Stimulated activated effector memory CD8-positive, alpha-beta T cell treated with anti-CD3 and anti-CD28 coated beads, Interleukin-12 subunit alpha, Interleukin-12 subunit beta, amount 100 ng/mL, for 72 hours (primary cell): ENCODE data around the gene OR52W1.

ENCODE experiments used
- ATAC-seq: fragments of 150-1000 bp; cut with Tn5 transposase; 2 replicates; pipeline ENCODE4 v1.10.0; 2021
- DNase-seq, 2 donors: peaks; one replicate each; pipeline ENCODE4 v3.0.0; 2021 to 2022; ENCODE audit warnings: low spot score in 2 of 2
- H3K27ac Mint-ChIP-seq: one replicate; pipeline ENCODE4 v1.8.0; 2022; ENCODE audit warnings: mild to moderate bottlenecking, mixed read lengths
- H3K36me3 Mint-ChIP-seq: one replicate; pipeline ENCODE4 v1.8.0; 2022; ENCODE audit warnings: mild to moderate bottlenecking, mixed read lengths
- H3K4me1 Mint-ChIP-seq: one replicate; pipeline ENCODE4 v1.8.0; 2022; ENCODE audit warnings: mixed read lengths
- H3K4me3 Mint-ChIP-seq: one replicate; pipeline ENCODE4 v1.8.0; 2022; ENCODE audit warnings: mild to moderate bottlenecking, mixed read lengths
- H3K9me3 Mint-ChIP-seq: one replicate; pipeline ENCODE4 v1.8.0; 2022; ENCODE audit warnings: mixed read lengths

The OR52W1 gene

DNA sequence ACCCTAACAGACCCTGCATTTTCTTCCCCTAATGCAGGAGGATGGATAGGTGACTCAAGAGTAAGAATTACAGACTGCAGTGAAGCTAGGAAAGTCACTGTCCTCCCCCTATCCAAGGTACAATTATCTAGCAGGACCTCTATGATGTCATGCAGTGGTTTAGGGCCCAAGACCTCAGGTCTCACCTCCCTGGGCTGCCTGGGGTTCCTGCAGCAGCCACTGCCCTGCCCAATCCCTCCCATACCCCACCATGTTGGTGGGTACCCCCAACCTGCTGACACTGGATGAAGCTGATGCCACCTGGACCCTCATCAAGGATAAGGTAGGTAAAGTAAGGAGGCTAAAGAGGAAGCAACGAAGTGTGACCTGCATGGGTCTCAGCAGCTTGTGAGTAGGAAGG lies 6.3 kb downstream of the OR52W1 start, which contains the start of gene C11orf42:
TSS of gene C11orf42 (plus strand) at position 192 of the 400 bp plus-strand sequence. CDS start at position 251, 59 bp downstream.
- ATAC-seq (no peak), DNase-seq (peak in 1 of 2 donors; percentile 36)
- H3K27ac Mint-ChIP-seq, result no peak within 1 kb of the TSS
- no peak within 1 kb of the TSS for H3K4me3 Mint-ChIP-seq
- peaks cover 38% of the 10 kb centered on the region for H3K36me3 Mint-ChIP-seq
- H3K4me1 Mint-ChIP-seq, result peaks cover 50% of the 10 kb centered on the region
- no peaks in the 10 kb centered on the region for H3K9me3 Mint-ChIP-seq

DNA sequence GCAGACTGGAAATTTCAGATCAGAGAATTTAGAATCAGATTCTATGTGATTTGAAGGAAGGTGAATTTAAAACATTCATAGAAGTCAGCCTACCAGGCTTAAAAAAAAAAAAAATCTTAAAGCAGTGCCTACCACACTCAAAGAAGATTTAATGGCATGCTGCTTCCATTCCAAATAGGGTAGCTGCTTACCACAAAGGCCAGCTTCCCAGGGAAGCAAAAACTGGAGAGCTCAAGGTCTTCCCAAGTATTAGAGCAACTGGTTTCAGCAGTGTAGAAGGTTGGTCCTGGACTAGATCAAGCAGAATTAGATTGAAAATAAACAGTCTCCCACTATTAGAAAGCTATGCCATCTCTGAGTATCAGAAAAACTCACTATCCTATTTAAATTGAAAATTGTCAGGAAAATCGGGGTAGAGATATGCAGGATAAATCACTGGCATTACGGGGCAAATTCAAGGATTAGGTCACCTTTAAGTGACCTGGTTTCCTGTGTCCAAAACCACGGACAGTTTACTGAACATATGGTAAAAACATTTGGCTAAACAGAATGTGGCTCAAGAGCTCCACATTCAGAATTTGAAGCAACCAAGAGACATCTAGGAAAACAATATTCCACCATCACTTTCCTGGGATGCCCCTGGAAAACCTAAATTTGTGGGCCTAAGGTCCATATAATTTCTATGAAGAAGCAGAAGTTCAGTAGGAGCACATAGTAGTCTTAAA lies 7.6 kb downstream of the OR52W1 start:
- Mint-ChIP-seq H3K4me3 (no peak overlapping the region), H3K9me3 (no peaks in the 10 kb centered on the region), H3K4me1 (peaks cover 38% of the 10 kb centered on the region), H3K36me3 (peaks cover 35% of the 10 kb centered on the region), H3K27ac (no peak overlapping the region)
- ATAC-seq (no peak), DNase-seq (peak in 1 of 2 donors; percentile 3)

DNA sequence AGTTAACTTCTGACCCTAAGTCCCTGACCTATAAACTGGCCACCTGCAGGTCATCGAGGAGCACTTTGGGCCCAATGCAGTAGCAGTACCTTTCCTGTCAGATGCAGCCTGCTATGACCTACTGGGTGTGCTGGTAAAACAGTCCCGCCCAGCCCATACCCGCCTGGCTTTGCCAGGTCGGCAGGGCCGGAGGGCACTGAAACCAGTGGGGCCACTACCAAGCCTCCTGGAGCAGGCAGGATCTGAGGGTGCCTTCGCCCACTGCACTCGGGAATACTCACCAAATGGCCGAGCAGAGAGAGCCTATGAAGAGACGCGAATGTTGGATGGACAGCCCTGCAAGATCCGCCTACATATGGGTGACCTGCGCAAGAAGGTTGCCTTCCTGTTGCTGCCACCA lies 10.8 kb downstream of the OR52W1 start:
- ATAC-seq (no peak), DNase-seq (peak in 1 of 2 donors; percentile 36)
- Mint-ChIP-seq H3K4me3 (no peak overlapping the region), H3K36me3 (peaks cover 35% of the 10 kb centered on the region), H3K27ac (no peak overlapping the region), H3K4me1 (peaks cover 8% of the 10 kb centered on the region), H3K9me3 (no peaks in the 10 kb centered on the region)

DNA sequence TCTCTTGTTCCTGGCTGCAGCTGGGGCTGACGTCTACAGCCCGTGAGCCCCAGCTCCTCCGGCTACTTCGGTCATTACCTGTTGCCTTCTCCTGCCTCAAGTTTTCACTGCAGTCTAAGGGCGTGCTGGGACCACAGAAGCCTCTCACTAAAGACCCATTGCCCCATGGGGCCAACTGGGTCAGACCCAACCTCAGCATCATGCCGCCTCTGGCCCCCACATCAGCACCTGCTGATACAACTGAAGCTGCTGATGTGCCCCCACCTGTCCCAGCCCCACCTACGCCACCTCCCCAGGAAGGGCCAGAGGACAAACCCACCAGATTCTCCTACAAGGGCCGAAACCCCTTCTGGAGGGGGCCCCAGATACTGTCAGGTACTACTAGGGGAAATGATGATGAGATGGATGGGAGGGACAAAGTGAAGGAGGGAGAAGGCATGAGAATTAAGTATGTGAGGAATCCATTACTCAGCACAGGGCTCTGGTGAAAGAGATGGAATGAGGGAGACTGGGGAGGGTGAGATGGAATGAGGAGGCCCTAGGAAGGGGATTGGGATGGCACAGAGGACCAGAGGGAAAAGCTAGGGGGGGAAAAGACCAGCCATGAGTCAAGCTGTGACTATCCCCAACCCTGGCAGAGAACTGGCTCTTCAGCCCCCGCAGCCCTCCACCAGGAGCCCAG lies 11.4 kb downstream of the OR52W1 start:
- ATAC-seq, result no peak
- Mint-ChIP-seq H3K27ac (peak overlapping the region; percentile 12), H3K9me3 (no peaks in the 10 kb centered on the region), H3K4me3 (no peak overlapping the region), H3K4me1 (peaks cover 3% of the 10 kb centered on the region), H3K36me3 (peaks cover 41% of the 10 kb centered on the region)
- peak in 1 of 2 donors; percentile 2 for DNase-seq

DNA sequence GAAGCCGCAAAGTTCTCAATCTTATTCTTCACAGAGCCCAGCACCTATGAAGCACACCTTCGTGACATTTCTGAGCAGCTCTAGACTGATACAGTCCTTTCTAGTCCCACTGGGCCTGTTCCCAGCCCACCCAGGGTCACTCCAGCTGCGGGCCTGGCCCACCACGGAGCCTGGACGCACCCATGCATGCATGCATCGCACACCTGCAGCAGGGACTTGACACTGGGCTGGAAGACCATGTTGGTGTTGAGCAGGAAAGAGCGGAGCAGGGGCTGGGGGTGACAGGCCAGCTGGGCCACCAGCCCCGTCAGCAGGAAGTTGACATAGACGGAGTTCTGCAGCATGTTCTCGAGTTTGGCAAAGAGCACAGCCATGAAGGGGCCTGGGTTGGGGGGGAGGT lies 15.5 kb downstream of the OR52W1 start:
- no peak for ATAC-seq
- Mint-ChIP-seq H3K36me3 (peaks cover 55% of the 10 kb centered on the region), H3K9me3 (no peaks in the 10 kb centered on the region), H3K4me1 (no peaks in the 10 kb centered on the region), H3K4me3 (no peak overlapping the region), H3K27ac (no peak overlapping the region)
- no peak for DNase-seq

- ATAC-seq (no peak), DNase-seq (no peak)
- Mint-ChIP-seq H3K36me3 (peaks cover 62% of the 10 kb centered on the region), H3K4me3 (no peak overlapping the region), H3K9me3 (no peaks in the 10 kb centered on the region), H3K27ac (no peak overlapping the region), H3K4me1 (no peaks in the 10 kb centered on the region)
Measured at GRCh38 chr11:6216501-6216900, 17.5 kb downstream of the OR52W1 start.

DNA sequence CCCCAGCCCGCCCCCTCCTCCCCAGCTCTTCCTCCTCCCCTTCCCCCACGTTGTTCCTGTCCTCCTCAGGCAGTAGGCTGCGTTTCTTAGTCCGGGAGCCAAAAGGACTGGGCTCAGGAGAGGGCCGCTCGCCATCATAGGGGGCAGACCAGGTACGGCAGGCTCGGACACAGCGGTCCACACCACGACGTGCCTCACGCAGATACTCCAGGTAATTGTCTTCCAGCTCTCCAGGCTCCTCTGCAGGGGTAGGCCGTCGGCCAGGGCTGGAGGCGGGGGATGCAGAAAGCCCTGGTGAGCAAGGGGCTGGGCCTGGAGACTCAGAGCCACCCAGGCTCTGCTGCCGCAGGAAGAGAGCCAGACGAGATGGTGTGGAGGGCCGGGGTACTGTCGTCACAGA lies 18.7 kb downstream of the OR52W1 start:
- Mint-ChIP-seq H3K36me3 (peaks cover 75% of the 10 kb centered on the region), H3K4me1 (no peaks in the 10 kb centered on the region), H3K9me3 (no peaks in the 10 kb centered on the region), H3K4me3 (no peak overlapping the region), H3K27ac (no peak overlapping the region)
- DNase-seq, result no peak
- ATAC-seq, result no peak

DNA sequence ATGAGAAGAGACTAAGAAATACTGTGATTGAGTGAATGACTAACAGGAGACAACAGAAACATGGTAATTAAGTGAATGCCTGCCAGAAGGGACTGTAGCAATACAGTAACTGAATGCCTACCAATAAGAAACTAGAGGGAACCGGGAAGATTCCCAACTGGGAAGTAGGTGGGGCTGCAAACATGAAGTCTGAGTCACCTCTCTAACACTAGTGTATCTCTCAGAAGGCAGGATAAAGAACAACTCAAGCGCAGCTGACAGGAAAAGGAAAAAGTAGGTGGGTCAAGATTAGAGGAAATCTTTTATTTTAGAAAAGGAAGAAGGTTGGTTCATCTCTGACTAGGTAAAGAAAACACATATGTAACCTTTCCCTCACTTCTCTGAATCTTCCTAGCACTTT lies 20.3 kb downstream of the OR52W1 start:
- no peaks in the 10 kb centered on the region for H3K4me1 Mint-ChIP-seq
- no peak overlapping the region for H3K4me3 Mint-ChIP-seq
- H3K9me3 Mint-ChIP-seq, result no peaks in the 10 kb centered on the region
- ATAC-seq, result no peak
- peak overlapping the region; percentile 27 for H3K27ac Mint-ChIP-seq
- no peak for DNase-seq
- H3K36me3 Mint-ChIP-seq, result peaks cover 84% of the 10 kb centered on the region

DNA sequence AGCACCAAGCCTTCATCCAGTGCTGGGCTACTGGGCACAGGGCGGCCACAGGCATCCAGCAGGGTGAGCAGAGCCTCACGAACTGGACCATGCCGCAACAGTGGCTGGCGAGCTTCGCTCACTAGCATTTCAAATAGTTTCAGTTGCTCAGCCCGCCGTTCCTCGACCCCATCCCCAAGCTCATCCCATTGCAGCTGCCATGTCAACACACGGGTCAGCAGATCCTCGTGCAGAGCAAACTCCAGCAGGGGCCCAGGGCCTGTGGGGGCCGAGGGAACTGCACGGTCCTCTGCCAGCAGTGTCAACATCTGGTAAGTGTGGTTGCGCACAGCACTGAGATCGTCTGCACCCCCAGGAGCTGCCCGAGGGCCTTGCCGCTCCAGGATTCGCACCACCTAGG lies 24.8 kb downstream of the OR52W1 start:
- Mint-ChIP-seq H3K27ac (no peak overlapping the region), H3K9me3 (no peaks in the 10 kb centered on the region), H3K36me3 (peaks cover 46% of the 10 kb centered on the region), H3K4me3 (no peak overlapping the region), H3K4me1 (peaks cover 38% of the 10 kb centered on the region)
- DNase-seq (no peak), ATAC-seq (no peak)

- H3K9me3 Mint-ChIP-seq, result no peaks in the 10 kb centered on the region
- peaks cover 40% of the 10 kb centered on the region for H3K36me3 Mint-ChIP-seq
- DNase-seq, result no peak
- H3K4me3 Mint-ChIP-seq, result no peak overlapping the region
- ATAC-seq, result no peak
- peaks cover 44% of the 10 kb centered on the region for H3K4me1 Mint-ChIP-seq
- H3K27ac Mint-ChIP-seq, result no peak overlapping the region
Measured at GRCh38 chr11:6224421-6224820, 25.4 kb downstream of the OR52W1 start.

DNA sequence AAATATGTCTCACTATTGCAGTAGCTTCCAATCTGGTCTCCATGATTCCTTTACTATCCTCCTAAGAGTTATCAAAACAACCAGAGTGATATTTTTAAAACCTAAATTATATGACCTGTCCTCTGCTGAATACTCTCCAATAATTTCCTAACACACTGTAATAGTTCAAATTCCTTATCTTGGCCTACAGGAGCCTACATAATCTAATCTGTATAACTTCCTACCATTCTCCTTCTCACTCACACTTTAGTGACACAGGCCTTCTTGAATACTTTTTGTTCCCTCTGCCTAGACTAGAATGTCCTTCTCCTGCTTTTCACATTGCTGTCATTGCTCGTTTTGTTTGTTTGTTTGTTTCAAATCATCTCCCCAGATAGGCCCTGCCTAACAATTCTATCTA lies 26.0 kb downstream of the OR52W1 start:
- Mint-ChIP-seq H3K4me3 (no peak overlapping the region), H3K9me3 (no peaks in the 10 kb centered on the region), H3K36me3 (peaks cover 34% of the 10 kb centered on the region), H3K27ac (peak overlapping the region; percentile 1), H3K4me1 (peaks cover 50% of the 10 kb centered on the region)
- no peak for ATAC-seq
- DNase-seq, result no peak

- H3K9me3 Mint-ChIP-seq, result no peaks in the 10 kb centered on the region
- no peak overlapping the region for H3K4me3 Mint-ChIP-seq
- DNase-seq (no peak), ATAC-seq (no peak)
- peaks cover 26% of the 10 kb centered on the region for H3K36me3 Mint-ChIP-seq
- peaks cover 59% of the 10 kb centered on the region for H3K4me1 Mint-ChIP-seq
- H3K27ac Mint-ChIP-seq, result peak overlapping the region; percentile 1
Measured at GRCh38 chr11:6225896-6226295, 26.9 kb downstream of the OR52W1 start.

DNA sequence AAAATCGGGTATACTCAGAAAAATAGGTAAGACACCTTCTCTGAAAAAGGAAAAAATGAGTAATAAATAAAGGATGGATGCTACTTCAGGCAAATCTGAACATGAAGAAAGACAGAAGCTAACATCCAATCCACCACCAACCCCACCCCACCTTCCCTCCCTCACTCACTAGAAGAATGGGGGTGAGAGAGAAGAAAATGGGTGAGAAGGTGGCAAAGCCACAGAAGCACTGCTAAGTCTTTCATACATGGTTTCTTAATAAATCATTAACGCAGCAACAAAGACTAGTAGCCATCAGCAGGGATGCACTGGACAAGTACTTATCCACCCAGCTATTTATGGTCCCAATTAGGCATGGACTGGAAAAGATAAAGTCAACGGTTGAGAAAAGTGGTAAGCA lies 29.5 kb downstream of the OR52W1 start:
- H3K27ac Mint-ChIP-seq, result peak overlapping the region; percentile 14

GRCh38 chr11:6229911-6230310 lies 30.9 kb downstream of the OR52W1 start:
- Mint-ChIP-seq H3K36me3 (peaks cover 8% of the 10 kb centered on the region), H3K4me1 (peaks cover 75% of the 10 kb centered on the region), H3K9me3 (no peaks in the 10 kb centered on the region), H3K4me3 (peak overlapping the region; percentile 28), H3K27ac (peak overlapping the region; percentile 7)
- DNase-seq (no peak), ATAC-seq (no peak)

More for the DNA sequence above, 29.5 kb downstream of the OR52W1 start:
- peaks cover 1% of the 10 kb centered on the region for H3K36me3 Mint-ChIP-seq
- no peak overlapping the region for H3K4me3 Mint-ChIP-seq
- no peaks in the 10 kb centered on the region for H3K9me3 Mint-ChIP-seq
- H3K4me1 Mint-ChIP-seq, result peaks cover 69% of the 10 kb centered on the region
- ATAC-seq (peak; percentile 66), DNase-seq (no peak)

DNA sequence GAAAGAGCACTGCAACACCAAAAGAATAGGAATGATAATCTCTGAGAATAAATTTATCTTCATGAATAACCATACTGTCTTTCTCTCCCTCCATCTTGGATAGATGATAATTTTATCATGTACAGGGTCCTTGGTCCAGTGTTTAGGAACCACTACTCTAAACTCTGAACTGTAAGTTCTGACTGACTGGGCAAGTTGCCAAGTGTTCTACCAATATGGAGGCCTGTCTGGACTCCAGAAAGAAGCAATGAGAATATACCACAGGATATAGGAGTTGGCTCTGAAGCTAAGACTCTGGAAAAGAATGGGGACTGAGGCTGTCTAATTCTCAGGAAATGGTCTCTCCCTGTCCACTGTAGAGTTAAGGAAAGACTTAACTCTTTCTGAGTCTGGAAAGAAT lies 33.9 kb downstream of the OR52W1 start:
- Mint-ChIP-seq H3K9me3 (no peaks in the 10 kb centered on the region), H3K4me3 (peak overlapping the region; percentile 98), H3K27ac (no peak overlapping the region), H3K36me3 (peaks cover 10% of the 10 kb centered on the region), H3K4me1 (peaks cover 53% of the 10 kb centered on the region)
- DNase-seq (no peak), ATAC-seq (no peak)

- peaks cover 45% of the 10 kb centered on the region for H3K4me1 Mint-ChIP-seq
- no peaks in the 10 kb centered on the region for H3K9me3 Mint-ChIP-seq
- peak overlapping the region; percentile 98 for H3K4me3 Mint-ChIP-seq
- H3K27ac Mint-ChIP-seq, result peak overlapping the region; percentile 96
- DNase-seq, result no peak
- H3K36me3 Mint-ChIP-seq, result peaks cover 10% of the 10 kb centered on the region
- ATAC-seq, result peak; percentile 0
Measured at GRCh38 chr11:6233984-6234386, 35.0 kb downstream of the OR52W1 start.
